Pons (tissue), 1 donor: Measurements from ENCODE around the gene TBC1D24.

Experiments
- DNase-seq: peaks from one replicate; pipeline ENCODE4 v3.0.0-alpha.2; 2016; ENCODE audit warnings: low spot score

The TBC1D24 gene

DNA sequence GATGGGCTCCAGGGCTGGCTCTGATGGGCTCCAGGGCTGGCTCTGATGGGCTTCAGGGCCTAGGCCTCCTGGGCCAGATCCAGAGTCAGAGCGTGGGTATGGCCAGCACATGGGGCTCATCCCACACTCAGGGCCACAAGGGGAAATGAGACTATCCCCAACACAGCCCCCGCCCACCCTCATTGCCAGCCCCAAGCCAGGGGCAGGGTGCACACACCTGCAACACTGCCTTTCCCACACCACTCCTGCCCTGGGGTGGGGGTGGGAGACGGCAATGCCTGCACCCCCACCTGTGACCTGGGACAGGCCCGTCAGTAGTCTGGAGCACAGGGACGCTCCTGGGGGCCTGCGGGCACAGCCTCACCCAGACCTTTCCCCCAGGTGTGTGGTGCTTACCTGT is 24.5 kb downstream of the TBC1D24 start:
- no peak for DNase-seq

GRCh38 chr16:2499890-2500429 is 25.0 kb downstream of the TBC1D24 start:
- no peak for DNase-seq

- no peak for DNase-seq
Measured at GRCh38 chr16:2500430-2500917, 25.5 kb downstream of the TBC1D24 start.

DNA sequence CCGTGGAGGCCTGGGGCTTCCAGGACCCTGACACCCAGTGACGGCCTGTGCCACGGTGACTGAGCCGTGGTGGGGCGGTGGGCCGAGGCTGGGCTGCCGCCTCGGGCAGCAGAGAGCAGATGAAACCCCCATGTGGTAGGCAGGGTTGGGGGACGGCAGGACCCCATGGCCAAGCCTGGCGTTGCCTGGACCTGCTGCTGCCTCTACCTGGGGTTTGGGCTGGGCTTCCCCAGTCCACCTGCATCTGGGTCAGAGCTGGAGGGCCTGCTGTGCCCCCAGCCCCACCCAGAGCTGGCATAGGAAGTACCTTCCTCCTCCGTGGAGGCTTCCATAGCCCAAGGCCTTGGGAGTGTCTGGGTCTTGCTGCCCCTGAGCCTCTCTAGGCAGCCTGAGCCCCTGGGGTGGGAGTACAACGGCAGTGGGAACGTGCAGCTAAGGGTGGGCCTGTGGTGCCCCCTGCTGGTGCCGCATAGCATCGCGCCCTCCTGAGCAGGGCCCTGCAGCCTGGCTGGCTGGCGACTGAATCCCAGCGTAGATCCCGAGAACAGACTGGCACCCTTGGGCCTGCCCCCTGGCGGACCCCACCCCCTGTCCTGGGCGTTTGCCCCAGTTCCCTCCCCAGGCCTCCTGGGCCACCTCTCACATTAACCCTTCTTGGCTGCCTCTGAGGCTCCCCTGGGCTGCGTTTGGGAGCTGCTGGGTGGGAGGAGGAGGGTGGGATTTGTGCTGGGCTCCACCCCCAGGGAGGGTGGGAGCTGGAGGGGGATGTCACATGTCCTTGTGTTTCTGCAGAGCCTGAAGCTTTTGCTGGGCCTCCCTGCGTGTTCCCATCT is 26.2 kb downstream of the TBC1D24 start:
- peak; percentile 81 for DNase-seq

DNA sequence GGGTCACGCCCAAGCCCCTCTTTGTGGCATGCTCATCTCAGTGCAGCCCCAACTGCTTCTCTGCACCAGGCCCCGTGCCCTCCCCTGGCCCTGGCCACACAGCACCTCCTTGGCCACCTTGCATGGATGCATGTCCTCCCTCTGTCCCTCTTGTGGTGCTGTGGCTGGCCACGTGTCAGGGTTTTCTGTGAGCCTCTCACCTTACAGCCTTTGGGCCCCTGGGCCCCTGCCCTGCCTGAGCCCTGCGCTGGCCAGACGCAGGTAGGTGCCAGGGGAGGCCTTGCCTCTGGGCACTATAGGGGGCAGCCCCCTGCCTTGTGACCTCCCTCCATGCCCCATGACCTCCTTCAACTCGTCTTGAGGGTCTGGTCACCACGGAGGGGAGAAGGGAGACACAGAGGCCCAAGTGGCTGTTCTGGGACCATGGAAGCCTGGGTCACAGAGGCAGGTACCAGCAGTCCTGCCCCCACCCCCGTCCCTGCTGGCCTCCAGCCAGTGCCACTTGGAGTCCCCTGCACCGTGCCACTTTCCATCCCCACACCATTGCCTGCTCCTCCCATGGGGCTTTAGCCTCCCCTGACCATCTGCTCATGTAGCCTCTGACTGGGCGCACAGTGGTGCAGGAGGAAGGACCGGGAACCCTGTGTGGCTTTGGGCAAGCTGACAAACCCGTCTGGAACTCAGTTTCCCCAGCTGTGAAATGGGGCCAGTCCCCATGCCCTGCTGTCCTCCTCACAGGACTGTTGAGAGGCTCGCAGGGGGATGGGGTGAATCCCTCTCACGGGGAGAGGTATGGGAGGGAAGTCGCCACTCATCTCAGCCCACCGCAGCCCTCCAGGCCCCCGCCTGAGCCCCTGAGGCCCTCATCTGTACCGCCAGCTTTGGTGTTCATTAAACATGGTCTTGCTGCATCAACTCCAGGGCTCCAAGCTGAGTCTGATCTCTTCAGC is 27.3 kb downstream of the TBC1D24 start:
- no peak for DNase-seq

- no peak for DNase-seq
Measured at GRCh38 chr16:2505695-2506094, 30.8 kb downstream of the TBC1D24 start.

DNA sequence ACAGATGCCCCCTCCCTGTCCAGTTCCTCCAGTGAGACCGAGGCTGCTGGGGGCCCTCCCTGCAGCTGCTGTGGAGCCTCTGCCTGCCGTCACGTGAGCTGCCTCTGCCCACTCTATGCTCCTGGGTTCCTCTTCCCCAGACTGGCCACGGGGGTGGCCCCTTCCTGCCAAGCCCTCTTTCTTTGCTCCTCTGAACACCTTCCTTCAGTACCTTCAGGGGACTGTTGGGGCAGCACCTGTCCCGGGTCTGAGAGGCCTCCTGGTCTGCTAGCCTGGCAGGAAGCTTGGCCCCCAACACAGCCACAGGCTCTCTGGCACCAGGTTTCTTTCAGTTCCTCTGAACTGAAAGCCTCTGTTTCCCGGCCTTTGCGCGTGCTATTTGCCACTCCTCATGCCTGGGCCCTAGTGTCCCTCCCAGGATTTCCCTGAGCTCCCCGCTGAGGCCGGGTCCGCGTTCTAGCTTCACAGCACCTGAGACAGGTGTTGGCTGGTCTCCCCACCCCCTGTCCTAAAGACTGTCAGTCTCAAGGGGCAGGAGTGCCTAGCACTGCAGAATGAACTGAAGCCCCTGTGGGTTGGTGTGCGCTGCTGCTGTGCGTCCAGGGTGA is 32.2 kb downstream of the TBC1D24 start:
- peak; percentile 55 for DNase-seq

DNA sequence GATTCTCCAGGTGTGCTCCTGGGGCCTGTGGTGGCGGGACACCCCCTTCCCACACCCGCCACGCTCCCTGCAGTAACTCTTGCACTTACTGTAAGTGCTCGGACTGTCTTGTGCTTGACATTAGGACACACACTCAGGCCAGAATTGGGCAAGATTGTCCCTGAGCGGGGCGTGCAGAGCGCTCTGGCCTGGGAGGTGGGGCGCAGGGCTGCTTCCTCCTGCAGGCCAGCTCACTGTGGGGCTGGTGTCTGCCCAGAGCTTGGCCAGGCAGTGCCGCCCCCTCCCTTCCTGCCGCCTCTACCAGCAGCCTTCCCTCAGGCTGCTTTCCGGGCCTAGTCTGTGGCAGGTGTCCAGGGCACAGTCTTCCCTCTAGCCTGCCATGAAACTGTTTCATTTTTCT is 32.7 kb downstream of the TBC1D24 start:
- peak; percentile 33 for DNase-seq

DNA sequence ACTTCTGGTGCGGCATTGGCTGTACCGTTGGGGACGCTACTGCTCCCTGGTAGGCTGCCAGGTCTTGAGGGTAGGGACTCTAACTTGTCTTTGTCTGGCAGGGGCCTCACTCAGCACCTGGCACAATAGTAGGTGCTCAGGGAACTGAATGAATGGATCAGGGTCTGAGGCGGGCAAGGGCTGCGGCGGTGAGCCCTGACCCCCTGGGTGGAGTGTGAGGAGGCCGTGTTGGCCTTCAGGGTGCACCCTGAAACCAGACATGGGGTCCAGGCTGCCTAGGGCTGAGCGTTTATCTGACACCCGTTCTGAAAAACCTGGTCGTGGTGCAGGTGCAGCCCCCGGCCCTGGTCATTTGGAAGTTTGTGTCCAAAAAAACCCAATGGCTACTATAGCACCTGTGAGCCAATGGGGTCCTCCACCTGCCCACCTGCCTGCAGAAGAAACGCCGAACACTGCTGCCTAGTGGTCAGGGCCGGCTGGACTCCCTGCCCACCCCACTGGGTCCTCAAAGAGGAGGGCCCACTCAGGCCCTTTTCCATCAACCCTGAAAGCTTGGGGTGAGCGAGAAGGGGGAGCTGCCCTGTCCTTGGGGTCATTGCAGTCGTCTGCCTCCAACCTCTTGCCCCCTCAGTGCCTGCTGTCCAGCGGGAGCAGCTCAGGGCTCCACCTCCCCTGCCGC is 33.9 kb downstream of the TBC1D24 start:
- no peak for DNase-seq

DNA sequence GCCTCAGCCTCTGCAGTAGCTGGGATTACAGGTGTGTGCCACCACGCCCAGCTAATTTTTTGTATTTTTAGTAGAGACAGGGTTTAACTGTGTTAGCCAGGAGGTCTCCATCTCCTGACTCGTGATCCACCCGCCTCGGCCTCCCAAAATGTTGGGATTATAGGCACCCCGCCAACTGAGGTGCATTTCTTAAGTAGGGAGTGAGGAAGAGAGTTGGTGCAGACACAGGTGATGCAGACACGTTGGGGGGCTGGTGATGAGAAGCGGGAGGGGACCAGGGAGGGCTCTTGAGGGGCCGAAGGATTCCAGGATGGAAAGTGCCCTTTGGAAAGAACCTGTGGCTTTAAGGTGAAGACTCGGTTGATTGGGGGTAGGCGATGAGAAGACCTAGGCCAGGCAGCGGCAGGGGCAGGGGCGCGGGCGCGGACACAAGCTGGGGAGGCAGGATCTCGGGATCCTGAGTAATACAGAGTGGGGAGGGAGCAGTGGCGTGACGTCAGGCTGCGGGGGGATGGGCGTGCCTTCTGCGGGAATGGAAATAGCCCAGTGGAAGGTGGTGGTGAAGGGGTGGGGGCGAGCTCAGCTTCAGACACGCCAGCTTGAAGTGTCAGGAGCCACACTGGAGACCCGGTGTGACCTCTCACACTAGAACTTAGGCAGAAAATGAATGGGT is 36.3 kb downstream of the TBC1D24 start:
- no peak for DNase-seq

DNA sequence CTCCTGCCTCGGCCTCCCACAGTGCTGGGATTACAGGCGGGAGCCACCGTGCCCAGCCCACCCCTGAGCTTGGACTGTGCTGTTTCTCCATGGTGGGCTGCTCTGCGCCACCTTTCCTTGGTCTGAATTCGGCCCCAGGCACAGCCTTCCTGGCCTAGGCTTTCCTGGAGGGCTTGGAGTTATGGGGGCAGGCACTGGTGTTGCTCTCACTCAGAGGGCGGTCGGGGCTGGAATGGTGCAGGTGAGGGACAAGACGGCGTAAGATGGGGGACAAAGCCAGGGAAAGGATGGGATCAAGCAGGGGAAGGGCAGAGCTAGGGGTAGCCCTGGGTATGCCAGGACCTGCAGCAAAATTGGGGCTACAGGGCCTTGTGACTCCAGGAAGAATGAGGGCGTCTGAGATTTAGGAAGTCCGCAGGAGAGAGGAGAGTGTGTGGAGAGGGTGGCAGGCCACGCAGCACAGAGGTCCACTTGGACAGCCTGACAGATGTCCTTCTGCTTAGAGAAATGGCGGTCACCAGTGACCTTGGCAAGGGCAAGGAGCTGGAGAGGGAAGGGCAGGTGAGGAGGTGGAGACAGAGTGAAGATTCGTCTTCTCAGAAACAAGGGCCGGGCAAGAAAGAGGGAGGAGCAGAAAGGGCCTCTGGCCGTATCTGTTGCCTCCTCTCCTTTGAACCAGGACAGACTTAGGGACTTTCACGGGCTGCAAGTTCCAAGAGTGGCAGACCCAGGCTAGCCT is 37.2 kb downstream of the TBC1D24 start:
- no peak for DNase-seq

- no peak for DNase-seq
Measured at GRCh38 chr16:2512735-2513404, 37.9 kb downstream of the TBC1D24 start.

DNA sequence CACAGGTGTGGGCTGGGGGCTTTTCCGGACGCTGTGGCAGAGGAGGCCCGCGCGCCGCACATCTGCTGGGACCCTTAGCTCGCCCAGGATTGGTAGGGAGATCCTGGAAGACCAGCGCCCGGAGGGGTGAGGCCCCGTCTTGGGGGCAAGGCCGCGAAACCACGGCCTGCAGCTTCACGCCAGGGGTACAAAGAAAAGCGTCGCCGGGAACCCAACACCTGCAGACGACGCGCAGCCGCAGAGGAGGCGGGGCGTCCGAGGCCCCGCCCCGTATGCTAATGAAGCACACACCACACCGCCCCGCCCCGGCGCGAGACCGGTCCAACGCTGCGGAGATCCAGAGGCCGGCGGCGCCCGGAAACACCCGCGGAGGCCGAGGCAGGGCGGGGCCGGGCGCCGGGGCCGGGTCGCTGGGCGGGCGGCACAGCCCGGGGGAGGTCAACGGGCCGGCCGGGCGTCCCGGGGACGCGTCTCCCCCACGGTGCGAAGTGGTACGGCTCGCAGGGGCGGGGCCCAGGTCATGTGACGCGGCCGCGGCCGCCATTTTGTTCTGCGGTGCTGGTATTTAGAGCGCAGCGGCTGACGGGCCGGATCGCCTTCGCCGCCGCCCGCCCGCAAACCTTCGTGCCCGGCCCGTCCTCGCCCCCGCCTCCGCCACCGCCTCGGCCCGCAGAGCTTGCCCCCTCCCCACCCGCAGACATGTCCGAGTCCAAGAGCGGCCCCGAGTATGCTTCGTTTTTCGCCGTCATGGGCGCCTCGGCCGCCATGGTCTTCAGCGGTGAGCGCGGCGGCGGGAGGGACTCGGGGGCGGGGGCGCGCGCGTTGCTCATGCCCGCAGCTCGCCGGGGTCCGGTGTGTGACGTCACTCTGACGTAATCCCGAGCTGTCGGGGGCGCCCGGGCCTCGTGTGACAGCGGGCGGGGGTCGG is 38.7 kb downstream of the TBC1D24 start, which contains the start of gene ATP6V0C:
Gene ATP6V0C, plus strand, starts transcription at position 548 of the 928 bp plus-strand sequence. Its CDS starts 152 bp downstream, at position 700.
- peak; percentile 87 for DNase-seq

DNA sequence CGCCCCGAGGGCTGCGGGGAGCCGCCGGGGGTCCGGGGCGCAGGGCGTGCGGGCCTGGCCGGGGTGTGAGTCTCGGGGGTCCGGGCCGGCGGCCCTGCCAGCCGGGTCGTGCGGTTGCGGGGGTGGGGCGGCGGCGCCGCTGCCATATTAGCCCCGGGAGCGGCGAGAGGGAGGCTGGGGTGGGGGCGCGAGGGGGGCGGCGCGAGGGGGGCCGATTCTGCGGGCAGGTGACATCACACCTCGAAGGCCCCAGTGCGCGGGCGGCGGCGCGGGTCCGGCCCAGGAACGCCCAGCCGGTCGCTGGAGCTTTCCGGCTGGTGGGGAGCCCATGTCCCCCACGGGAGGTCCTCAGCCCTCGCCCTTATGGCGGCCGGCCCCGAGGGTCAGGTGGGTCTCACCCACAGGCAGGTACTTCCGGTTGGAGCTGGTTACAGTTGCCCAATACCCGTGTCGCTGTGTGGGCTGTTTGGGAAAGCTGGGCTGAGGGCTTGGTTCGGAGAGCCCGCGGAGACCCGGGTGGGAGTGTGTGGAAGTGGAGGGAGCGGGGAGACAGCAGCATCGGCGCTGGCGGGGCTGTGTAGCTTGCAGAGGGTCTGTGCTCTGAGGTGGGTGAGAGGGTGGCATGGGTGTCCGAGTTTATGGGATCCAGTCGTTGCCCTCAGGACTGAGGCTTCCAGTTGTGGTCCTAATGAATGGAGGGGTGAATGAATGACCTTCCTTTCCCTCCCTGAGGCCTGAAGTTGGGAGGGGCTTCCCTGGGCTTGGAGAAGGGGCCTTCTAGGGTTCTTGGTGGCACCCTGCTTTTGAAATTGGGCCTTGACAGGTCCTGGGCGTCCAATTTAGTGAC is 39.6 kb downstream of the TBC1D24 start:
- DNase-seq, result no peak

GRCh38 chr16:2515180-2515851 is 40.4 kb downstream of the TBC1D24 start:
- DNase-seq, result no peak

- DNase-seq, result no peak
Measured at GRCh38 chr16:2516391-2517240, 41.7 kb downstream of the TBC1D24 start.
